VCaP (cell line): ENCODE data around the gene NPHP4.

Experiments
- H3K27ac ChIP-seq: fragments of 450-650 bp; 2 replicates; pipeline ENCODE4 v1.5.1; 2017
- CTCF ChIP-seq: fragments of 450-650 bp; conservative IDR thresholded peaks from 2 replicates; pipeline ENCODE4 v1.5.1; 2017; ENCODE audit warnings: mild to moderate bottlenecking, moderate library complexity

The NPHP4 gene

GRCh38 chr1:5891137-5891536 lies 101.1 kb downstream of the NPHP4 start:
- no peak for TF ChIP-seq CTCF

GRCh38 chr1:5890346-5891106 lies 101.7 kb downstream of the NPHP4 start:
- no peak overlapping the region for H3K27ac ChIP-seq
- TF ChIP-seq CTCF, result no peak

More at GRCh38 chr1:5891137-5891536, 101.1 kb downstream of the NPHP4 start:
- no peak overlapping the region for H3K27ac ChIP-seq

- H3K27ac ChIP-seq, result no peak overlapping the region
- TF ChIP-seq CTCF, result no peak
These were observed 102.3 kb downstream of the NPHP4 start for GRCh38 chr1:5889901-5890300.

GRCh38 chr1:5889462-5889861 lies 102.8 kb downstream of the NPHP4 start:
- TF ChIP-seq CTCF, result no peak
- H3K27ac ChIP-seq, result no peak overlapping the region

- no peak for TF ChIP-seq CTCF
- no peak overlapping the region for H3K27ac ChIP-seq
These were observed 103.5 kb downstream of the NPHP4 start for GRCh38 chr1:5888606-5889211.

- no peak overlapping the region for H3K27ac ChIP-seq
- no peak for TF ChIP-seq CTCF
These were observed 104.3 kb downstream of the NPHP4 start for GRCh38 chr1:5887971-5888361.

GRCh38 chr1:5887349-5887970 lies 104.8 kb downstream of the NPHP4 start:
- H3K27ac ChIP-seq, result no peak overlapping the region
- no peak for TF ChIP-seq CTCF
